ENCODE data around the gene PDX1. TPM values are rescaled to one million over a fixed set of nuclear protein-coding genes. Genes with fewer than 3 reads are reported as not detected.
A peak's percentile ranks its signal among the peaks of the same experiment; 100 is the strongest.

PDX1 gene
- total RNA-seq, 1 donor from 2014 or later, result not detected

DNA sequence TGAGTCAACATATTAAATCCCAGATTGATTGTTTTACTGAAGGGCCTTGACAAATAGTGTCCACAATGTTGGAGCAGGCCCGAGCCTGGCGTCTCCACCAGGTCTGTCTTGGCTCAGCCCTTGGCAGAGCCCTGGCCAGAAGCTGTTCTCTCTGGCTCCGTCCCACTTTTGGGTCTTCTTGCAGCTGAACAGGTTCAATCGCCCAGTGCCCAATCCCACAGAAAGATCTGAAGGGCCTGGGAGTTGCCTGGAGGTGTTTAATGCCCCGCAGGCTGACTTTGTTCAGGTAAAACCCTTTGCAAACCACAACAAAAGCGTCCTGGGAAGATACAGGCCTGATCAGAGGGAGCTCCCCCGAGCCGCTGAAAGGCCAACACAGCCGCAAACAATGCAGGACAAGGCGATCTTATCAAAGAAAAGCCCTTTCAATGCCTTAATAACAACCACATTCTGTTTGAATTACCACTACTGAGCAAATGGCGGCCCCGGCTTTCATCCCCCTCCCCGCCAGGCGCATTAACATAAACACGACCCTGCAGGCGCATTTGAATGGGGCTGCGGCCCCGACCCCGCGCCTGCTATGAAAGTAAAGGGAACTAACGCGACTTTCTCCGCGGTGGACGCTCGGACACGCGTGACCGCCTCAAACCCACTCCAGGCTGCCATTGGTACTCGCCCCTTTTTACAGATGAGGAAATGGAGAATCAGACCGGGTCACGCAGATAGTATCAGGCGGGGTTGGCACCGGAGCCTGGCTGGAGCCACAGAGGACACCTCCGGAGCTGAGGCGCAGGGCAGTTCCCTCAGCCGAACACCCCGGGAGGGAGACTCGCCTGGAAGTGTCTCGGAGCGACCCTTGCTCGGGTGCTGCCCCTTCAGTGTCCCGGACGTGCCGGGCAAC, 46.2 kb downstream of the PDX1 start:
- CTCF ChIA-PET, result no interaction called here
- ATAC-seq (ENCODE audit: low read depth) (peak; percentile 21), DNase-seq (no peak)
- Mint-ChIP-seq H3K36me3 (ENCODE audit: low read depth) (no peaks in the 10 kb centered on the region), H3K27ac (no peak overlapping the region), H3K4me3 (peak overlapping the region; percentile 53), H3K4me1 (peaks cover 41% of the 10 kb centered on the region), H3K27me3 (peaks cover 63% of the 10 kb centered on the region), H3K9me3 (no peaks in the 10 kb centered on the region)
- TF ChIP-seq, protein P1, sequence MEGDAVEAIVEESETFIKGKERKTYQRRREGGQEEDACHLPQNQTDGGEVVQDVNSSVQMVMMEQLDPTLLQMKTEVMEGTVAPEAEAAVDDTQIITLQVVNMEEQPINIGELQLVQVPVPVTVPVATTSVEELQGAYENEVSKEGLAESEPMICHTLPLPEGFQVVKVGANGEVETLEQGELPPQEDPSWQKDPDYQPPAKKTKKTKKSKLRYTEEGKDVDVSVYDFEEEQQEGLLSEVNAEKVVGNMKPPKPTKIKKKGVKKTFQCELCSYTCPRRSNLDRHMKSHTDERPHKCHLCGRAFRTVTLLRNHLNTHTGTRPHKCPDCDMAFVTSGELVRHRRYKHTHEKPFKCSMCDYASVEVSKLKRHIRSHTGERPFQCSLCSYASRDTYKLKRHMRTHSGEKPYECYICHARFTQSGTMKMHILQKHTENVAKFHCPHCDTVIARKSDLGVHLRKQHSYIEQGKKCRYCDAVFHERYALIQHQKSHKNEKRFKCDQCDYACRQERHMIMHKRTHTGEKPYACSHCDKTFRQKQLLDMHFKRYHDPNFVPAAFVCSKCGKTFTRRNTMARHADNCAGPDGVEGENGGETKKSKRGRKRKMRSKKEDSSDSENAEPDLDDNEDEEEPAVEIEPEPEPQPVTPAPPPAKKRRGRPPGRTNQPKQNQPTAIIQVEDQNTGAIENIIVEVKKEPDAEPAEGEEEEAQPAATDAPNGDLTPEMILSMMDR (IDR thresholded peaks at IDR 0.05), result no peak
- intact Hi-C loops (cut with micrococcal nuclease), result loop anchor here (2.0 kb wide), 1 partner anchor 39 kb away; no protein-coding TSS in a partner anchor
- POLR2A ChIA-PET, result no interaction called here

DNA sequence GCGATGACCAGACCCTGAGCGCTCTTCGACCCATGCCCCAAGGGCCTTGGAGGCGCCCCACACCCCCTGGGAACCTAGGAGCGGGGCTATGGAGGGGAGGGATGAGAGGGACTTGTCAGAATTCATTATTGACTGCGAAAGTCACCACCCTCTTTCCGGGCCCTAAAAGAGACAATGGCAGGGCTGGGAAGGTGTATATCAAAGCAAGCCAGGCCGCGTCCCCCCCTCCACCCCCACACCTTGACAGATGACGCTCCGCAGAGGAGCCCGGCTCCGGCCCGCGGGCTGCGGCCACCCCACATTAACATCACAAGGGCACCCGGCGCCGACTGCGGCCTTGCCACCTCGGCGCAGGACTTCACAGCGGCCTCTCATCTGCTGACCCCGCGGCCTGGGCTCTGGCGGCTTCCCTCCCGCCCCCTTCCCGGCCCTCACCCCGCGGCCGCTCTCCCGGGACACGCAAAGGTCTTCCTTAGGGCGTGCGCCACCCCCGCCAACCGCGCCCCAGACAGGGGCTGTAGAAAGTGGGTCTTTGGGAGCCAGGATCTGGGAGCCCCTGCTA, 46.9 kb downstream of the PDX1 start:
- Mint-ChIP-seq H3K4me3 (no peak overlapping the region), H3K27me3 (peaks cover 68% of the 10 kb centered on the region), H3K27ac (no peak overlapping the region), H3K9me3 (no peaks in the 10 kb centered on the region), H3K4me1 (peaks cover 36% of the 10 kb centered on the region), H3K36me3 (ENCODE audit: low read depth) (no peaks in the 10 kb centered on the region)
- intact Hi-C loops (cut with micrococcal nuclease), result loop anchor here (1.0 to 2.0 kb wide), 2 partner anchors 10 to 40 kb away; no protein-coding TSS in a partner anchor
- TF ChIP-seq, protein P1 (IDR thresholded peaks at IDR 0.05), result no peak
- ChIA-PET CTCF (no interaction called here), POLR2A (no interaction called here)
- DNase-seq (no peak), ATAC-seq (ENCODE audit: low read depth) (no peak)

DNA sequence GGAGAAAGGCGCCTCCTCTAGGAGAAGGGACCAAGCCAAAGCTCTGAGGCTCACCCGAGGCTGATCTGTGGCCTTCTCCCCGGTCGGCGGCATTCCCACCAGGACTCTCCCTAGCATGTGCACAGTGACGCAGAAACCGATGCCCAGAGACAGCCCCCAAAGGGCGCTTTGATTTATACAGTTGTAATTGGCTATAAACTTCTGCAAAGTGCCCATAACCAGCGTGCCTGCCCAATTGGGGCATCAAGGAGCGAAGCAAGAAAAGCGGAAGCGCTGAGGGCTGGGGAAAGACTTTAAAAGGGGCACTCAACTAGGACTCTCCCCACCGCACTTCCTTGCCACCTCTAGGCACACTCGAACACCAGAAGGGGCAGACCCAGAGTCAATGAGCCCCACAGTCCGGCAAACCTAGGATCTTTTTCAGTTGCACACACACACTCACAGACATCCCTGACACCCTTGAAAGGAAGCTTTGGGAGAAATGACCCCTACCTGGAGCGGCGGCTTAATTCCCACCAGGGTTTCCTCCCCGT, 47.5 kb downstream of the PDX1 start:
- CTCF ChIA-PET, result no interaction called here
- intact Hi-C loops (cut with micrococcal nuclease), result loop anchor here (1.0 to 2.0 kb wide), 2 partner anchors 9 to 40 kb away; no protein-coding TSS in a partner anchor
- Mint-ChIP-seq H3K27ac (peak overlapping the region; percentile 35), H3K27me3 (peaks cover 69% of the 10 kb centered on the region), H3K4me3 (peak overlapping the region; percentile 64), H3K36me3 (ENCODE audit: low read depth) (no peaks in the 10 kb centered on the region), H3K4me1 (peaks cover 36% of the 10 kb centered on the region), H3K9me3 (no peaks in the 10 kb centered on the region)
- POLR2A ChIA-PET, result no interaction called here
- TF ChIP-seq, protein P1 (IDR thresholded peaks at IDR 0.05), result no peak
- DNase-seq (no peak), ATAC-seq (ENCODE audit: low read depth) (peak; percentile 45)

DNA sequence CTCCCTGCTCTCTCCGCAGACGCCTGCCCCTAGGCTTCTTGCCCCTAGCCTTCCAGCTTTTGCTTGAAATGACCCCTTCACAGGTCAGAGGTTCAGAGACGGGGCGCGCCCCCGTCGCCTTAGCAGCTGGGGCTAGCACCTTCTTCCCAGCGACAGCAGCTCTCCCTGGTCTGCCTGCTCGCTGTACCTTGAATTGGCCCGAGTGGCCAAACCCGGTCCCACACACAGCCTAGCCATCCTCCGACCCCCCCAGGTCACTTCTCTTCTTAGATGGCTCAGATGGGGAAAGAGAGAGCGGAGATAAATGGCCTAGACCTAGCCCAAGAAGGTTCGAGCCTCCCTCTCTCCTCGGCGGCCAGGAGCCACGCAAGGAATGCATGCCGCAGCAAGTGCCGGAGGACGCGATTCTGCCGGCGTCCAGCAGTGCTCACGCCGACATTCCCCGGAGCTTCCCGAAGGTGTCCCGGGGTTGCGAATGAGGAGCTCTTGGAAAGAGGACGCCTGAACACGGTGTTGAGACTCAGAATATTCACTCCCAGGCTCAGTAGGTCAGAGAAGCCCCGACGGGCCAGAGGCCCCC, 48.0 kb downstream of the PDX1 start:
- peak overlapping the region; percentile 64 for H3K4me3 Mint-ChIP-seq
- no peaks in the 10 kb centered on the region for H3K9me3 Mint-ChIP-seq
- CTCF ChIA-PET, result no interaction called here
- POLR2A ChIA-PET, result no interaction called here
- H3K27ac Mint-ChIP-seq, result peak overlapping the region; percentile 35
- DNase-seq (no peak), ATAC-seq (ENCODE audit: low read depth) (no peak)
- H3K36me3 Mint-ChIP-seq (ENCODE audit: low read depth), result no peaks in the 10 kb centered on the region
- TF ChIP-seq, protein P1 (IDR thresholded peaks at IDR 0.05), result no peak
- peaks cover 36% of the 10 kb centered on the region for H3K4me1 Mint-ChIP-seq
- H3K27me3 Mint-ChIP-seq, result peaks cover 69% of the 10 kb centered on the region
- intact Hi-C loops (cut with micrococcal nuclease), result loop anchor here (1.0 to 2.0 kb wide), 4 partner anchors 8 to 41 kb away; no protein-coding TSS in a partner anchor

Data from activated B cell treated with CpG ODN at 0.5 μM for 24 hours (primary cell).